GM23338 (cell line): ENCODE measurements around the gene TMEM151B. TPM values are rescaled to one million over a fixed set of nuclear protein-coding genes. Genes with fewer than 3 reads are reported as not detected.

ENCODE experiments used
- ATAC-seq: fragments of 200-7000 bp; cut with Tn5 transposase; 3 replicates; pipeline ENCODE4 v1.9.1; 2020
- DNase-seq: peaks from one replicate; pipeline ENCODE4 v3.0.0-alpha.2; 2015; ENCODE audit warnings: low spot score
- H2AFZ ChIP-seq: fragments of 200-600 bp; sonication (generic); 2 replicates; pipeline ENCODE4 v1.8.0; 2016; ENCODE audit warnings: antibody characterized with exemption, mild to moderate bottlenecking, moderate library complexity
- H3F3A ChIP-seq: fragments of 200-600 bp; sonication (generic); replicated peaks from 2 replicates; pipeline ENCODE4 v1.8.0; 2017; ENCODE audit warnings: antibody characterized with exemption, mixed run types, low read depth
- H3K27ac ChIP-seq: fragments of 200-600 bp; sonication (generic); 2 replicates; pipeline ENCODE4 v1.6.1; 2016; ENCODE audit warnings: low read depth
- H3K27me3 ChIP-seq: fragments of 200-600 bp; sonication (generic); 2 replicates; pipeline ENCODE4 v1.8.0; 2016; ENCODE audit warnings: mild to moderate bottlenecking, mixed run types, moderate library complexity; ENCODE audit not compliant: insufficient read depth
- H3K36me3 ChIP-seq: fragments of 200-600 bp; sonication (generic); 2 replicates; pipeline ENCODE4 v1.8.0; 2016; ENCODE audit warnings: mild to moderate bottlenecking; ENCODE audit not compliant: insufficient read depth
- H3K4me1 ChIP-seq: fragments of 200-600 bp; sonication (generic); 2 replicates; pipeline ENCODE4 v1.8.0; 2016; ENCODE audit warnings: mild to moderate bottlenecking, moderate library complexity; ENCODE audit not compliant: insufficient read depth
- H3K4me2 ChIP-seq: fragments of 200-600 bp; sonication (generic); 2 replicates; pipeline ENCODE4 v1.7.1; 2017; ENCODE audit warnings: mixed run types
- H3K4me3 ChIP-seq: fragments of 200-600 bp; sonication (generic); 2 replicates; pipeline ENCODE4 v1.6.1; 2016; ENCODE audit warnings: mixed run types
- H3K79me2 ChIP-seq: fragments of 200-600 bp; sonication (generic); replicated peaks from 2 replicates; pipeline ENCODE4 v1.8.0; 2017; ENCODE audit warnings: mild to moderate bottlenecking; ENCODE audit not compliant: insufficient read depth
- H3K9me2 ChIP-seq: fragments of 200-600 bp; sonication (generic); 2 replicates; pipeline ENCODE4 v1.8.0; 2017; ENCODE audit not compliant: insufficient read depth
- H4K20me1 ChIP-seq: fragments of 200-600 bp; sonication (generic); replicated peaks from 2 replicates; pipeline ENCODE4 v1.8.0; 2017; ENCODE audit warnings: mild to moderate bottlenecking; ENCODE audit not compliant: insufficient read depth
- H3K27ac Mint-ChIP-seq: 2 replicates; pipeline ENCODE4 v1.8.0; 2020; ENCODE audit warnings: inconsistent platforms, mild to moderate bottlenecking, moderate library complexity, mixed read lengths
- H3K27me3 Mint-ChIP-seq: 3 replicates; pipeline ENCODE4 v1.8.0; 2022; ENCODE audit warnings: low read depth, mild to moderate bottlenecking, moderate library complexity, mixed read lengths, inconsistent platforms; ENCODE audit not compliant: insufficient read depth, poor library complexity
- H3K36me3 Mint-ChIP-seq: 3 replicates; pipeline ENCODE4 v1.8.0; 2021; ENCODE audit warnings: low read depth, mild to moderate bottlenecking, inconsistent platforms, moderate library complexity, mixed read lengths
- H3K4me1 Mint-ChIP-seq: 3 replicates; pipeline ENCODE4 v1.8.0; 2020; ENCODE audit warnings: mild to moderate bottlenecking, inconsistent platforms, mixed read lengths
- H3K4me3 Mint-ChIP-seq: 3 replicates; pipeline ENCODE4 v1.8.0; 2021; ENCODE audit warnings: moderate library complexity, mild to moderate bottlenecking, inconsistent platforms, mixed read lengths
- H3K9me3 Mint-ChIP-seq: 3 replicates; pipeline ENCODE4 v1.8.0; 2020; ENCODE audit warnings: moderate library complexity, mild to moderate bottlenecking, inconsistent platforms, mixed read lengths
- CREB1 ChIP-seq: fragments of 250-450 bp; sonication (Bioruptor Pico); IDR thresholded peaks from 2 replicates; pipeline ENCODE4 v1.5.0; 2020; ENCODE audit warnings: low read depth, mild to moderate bottlenecking, moderate library complexity
- ETS1 ChIP-seq: IDR thresholded peaks from 2 replicates; pipeline ENCODE4 v1.6.1; 2016; ENCODE audit warnings: antibody characterized with exemption
- EZH2 ChIP-seq: fragments of 200-600 bp; sonication (generic); IDR thresholded peaks from one replicate; pipeline ENCODE4 v1.8.0; 2017; ENCODE audit warnings: antibody characterized with exemption, mild to moderate bottlenecking, low read depth; ENCODE audit not compliant: unreplicated experiment
- EZH2phosphoT487 ChIP-seq: fragments of 200-600 bp; sonication (generic); IDR thresholded peaks from one replicate; pipeline ENCODE4 v1.8.1; 2018; ENCODE audit warnings: antibody characterized with exemption; ENCODE audit not compliant: unreplicated experiment
- POLR2AphosphoS5 ChIP-seq: IDR thresholded peaks from 2 replicates; pipeline ENCODE4 v1.6.1; 2016; ENCODE audit warnings: antibody characterized with exemption, low read depth
- REST ChIP-seq: IDR thresholded peaks from one replicate; pipeline ENCODE4 v1.6.1; 2018; ENCODE audit warnings: antibody characterized with exemption; ENCODE audit not compliant: unreplicated experiment
- ZNF462 ChIP-seq: fragments of 250-450 bp; sonication (Bioruptor Pico); IDR thresholded peaks from 2 replicates; pipeline ENCODE4 v1.5.0; 2020; ENCODE audit warnings: mild to moderate bottlenecking, moderate library complexity
- polyA plus RNA-seq: library from polyadenylated mRNA; unstranded; fragments of >200 nt; fragmentation: Nextera tagmentation; extraction: Ambion mirVana; gene quantifications from 2 replicates; pipeline ENCODE4 v1.2.1, GENCODE V29; 2016
- total RNA-seq: library from RNA; depleted of rRNA; stranded (reverse); fragments of >200 nt; shearing (Covaris generic); gene quantifications from 2 replicates; pipeline ENCODE4 v1.2.3, GENCODE V29; 2014

Gene TMEM151B
- total and polyA plus RNA-seq, 2 experiments from 2014 or later, result 0.91 to 14.6 TPM

DNA sequence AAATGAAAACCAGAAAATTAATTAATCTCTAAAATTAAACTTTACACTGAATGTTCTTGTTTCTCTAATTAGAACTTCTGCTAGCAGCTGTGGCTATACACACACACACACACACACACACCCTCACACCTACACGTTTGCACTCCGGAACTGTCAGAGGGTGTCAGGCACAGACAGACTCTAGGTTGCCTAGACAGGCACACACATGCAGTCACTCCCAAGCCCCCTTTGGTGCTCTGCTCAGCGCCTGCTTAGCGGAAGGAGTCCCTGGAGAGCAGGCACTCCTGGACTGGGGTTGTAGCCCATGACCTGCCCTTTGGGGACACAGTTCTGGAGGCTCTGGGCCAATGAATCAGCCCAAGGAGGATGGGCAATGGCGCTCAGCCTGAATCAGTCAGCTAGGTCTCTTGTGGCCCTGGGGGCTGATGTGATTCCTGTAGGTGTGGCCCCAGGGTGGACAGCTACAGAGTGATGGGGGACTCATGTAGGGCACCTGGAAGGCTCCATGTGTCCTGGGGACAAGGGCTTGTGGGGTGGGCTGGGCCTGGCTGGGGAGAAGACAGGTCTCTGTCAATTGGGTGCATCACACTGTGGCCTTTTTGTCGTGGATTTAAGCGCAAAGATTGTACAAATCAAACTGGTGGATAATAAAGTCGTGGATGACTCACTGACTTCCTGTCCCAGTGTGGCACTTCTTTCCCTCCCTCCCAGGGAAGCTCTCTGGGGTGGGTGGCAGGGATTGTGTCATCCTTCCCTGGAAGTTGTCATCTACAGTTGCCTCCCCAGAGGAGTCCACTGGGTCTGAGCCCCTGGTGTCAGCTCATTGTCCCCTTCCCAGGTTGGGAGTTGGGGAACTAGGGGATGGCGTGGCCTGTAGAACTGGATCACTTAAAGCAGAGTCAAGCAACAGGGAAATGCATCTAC lies 8.8 kb downstream of the TMEM151B start:
- Mint-ChIP-seq H3K4me3 (no peak overlapping the region), H3K9me3 (no peaks in the 10 kb centered on the region), H3K4me1 (peaks cover 6% of the 10 kb centered on the region), H3K27ac (no peak overlapping the region), H3K36me3 (no peaks in the 10 kb centered on the region), H3K27me3 (peaks cover 34% of the 10 kb centered on the region)
- Histone ChIP-seq H3K27ac (no peak overlapping the region), H2AFZ (no peak overlapping the region), H3K9me2 (no peaks in the 10 kb centered on the region), H3F3A (0 out of 2 replicates have a peak, but pooled peaks cover 8% of the 10 kb centered on the region), H3K4me2 (no peak overlapping the region), H3K79me2 (no peaks in the 10 kb centered on the region), H4K20me1 (no peaks in the 10 kb centered on the region), H3K36me3 (no peaks in the 10 kb centered on the region), H3K4me1 (no peaks in the 10 kb centered on the region), H3K4me3 (no peak overlapping the region), H3K27me3 (peaks cover 35% of the 10 kb centered on the region)
- ATAC-seq, result no peak
- TF ChIP-seq EZH2phosphoT487 (no peak), ZNF462 (CRISPR knock-in tag) (no peak), POLR2AphosphoS5 (no peak), REST (no peak), CREB1 (CRISPR knock-in tag) (no peak), ETS1 (no peak), EZH2 (no peak)
- DNase-seq, result no peak
